PC-9 (cell line): ENCODE data around the gene DPY30.
"Not testable (repeated sequence)": the region's sequence is repeated elsewhere in the genome, so short reads cannot be mapped to it uniquely, and the experiment has no call there.

ENCODE experiments used
- CTCF ChIP-seq: fragments of 200-600 bp; sonication (generic); conservative IDR thresholded peaks from 2 replicates; pipeline ENCODE4 v1.6.1; 2017; ENCODE audit warnings: mixed run types, antibody characterized with exemption, mild to moderate bottlenecking, moderate library complexity
- EZH2 ChIP-seq: fragments of 200-600 bp; sonication (generic); IDR thresholded peaks from 2 replicates; pipeline ENCODE4 v1.8.0; 2017; ENCODE audit warnings: antibody characterized with exemption, low read depth

DNA sequence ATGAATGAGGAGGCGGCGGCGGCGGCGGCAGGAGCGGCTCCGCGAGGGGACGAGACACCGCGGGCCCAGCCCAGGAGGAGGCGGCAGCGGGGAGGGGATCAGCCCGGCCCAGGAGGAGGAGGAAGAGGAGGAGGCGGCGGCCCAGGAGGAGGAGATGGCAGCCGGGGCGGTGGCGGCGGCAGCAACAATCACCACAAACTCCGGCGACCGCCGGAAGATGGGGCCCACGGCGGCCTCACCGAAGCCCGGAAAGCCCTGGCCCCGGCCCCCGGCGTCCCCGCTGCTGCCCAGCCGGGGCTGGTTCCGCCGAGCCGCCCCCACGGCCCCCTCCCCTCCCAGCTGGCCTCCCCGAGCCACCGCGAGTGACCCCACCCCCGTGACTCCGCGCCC, 29.3 kb downstream of the DPY30 start:
- not testable (repeated sequence) for TF ChIP-seq CTCF, EZH2
